Large intestine (tissue), 3 donors: Measurements from ENCODE around the gene HIPK4. TPM values are rescaled to one million over a fixed set of nuclear protein-coding genes. Genes with fewer than 3 reads are reported as not detected.
"Not testable (repeated sequence)": the region's sequence is repeated elsewhere in the genome, so short reads cannot be mapped to it uniquely, and the experiment has no call there.

Experiments
- DNase-seq, 2 donors: peaks; one replicate each; pipeline versions ENCODE4 v3.0.0 to v3.0.0-alpha.2; 2013
- H3K27ac ChIP-seq: one replicate; pipeline ENCODE4 v1.5.1; 2013; ENCODE audit warnings: low read length
- H3K27me3 ChIP-seq: 2 replicates; pipeline ENCODE4 v1.6.1; 2013; ENCODE audit warnings: low read length; ENCODE audit not compliant: control insufficient read depth, insufficient read depth
- H3K36me3 ChIP-seq: 2 replicates; pipeline ENCODE4 v1.6.1; 2013; ENCODE audit warnings: low read length; ENCODE audit not compliant: control insufficient read depth, insufficient read depth
- H3K4me1 ChIP-seq: one replicate; pipeline ENCODE4 v1.6.1; 2013; ENCODE audit warnings: low read length; ENCODE audit not compliant: control insufficient read depth, insufficient read depth
- H3K4me3 ChIP-seq: one replicate; pipeline ENCODE4 v1.5.1; 2013; ENCODE audit warnings: low read length
- H3K9me3 ChIP-seq: one replicate; pipeline ENCODE4 v1.6.1; 2013; ENCODE audit warnings: mild to moderate bottlenecking, low read depth, low read length, moderate library complexity; ENCODE audit not compliant: control insufficient read depth
- WGBS: methylation state at CpG from one replicate; pipeline ENCODE4 v1.1.5; 2013; ENCODE audit warnings: low lambda C conversion rate; ENCODE audit not compliant: insufficient coverage; 5-methylcytosine and 5-hydroxymethylcytosine counted together
- polyA plus RNA-seq: library from polyadenylated mRNA; unstranded; fragments of 120-200 nt; gene quantifications from one replicate; pipeline ENCODE4 v1.2.1, GENCODE V29; 2013

The HIPK4 gene
- polyA plus RNA-seq, 1 donor = 0.10 TPM

DNA sequence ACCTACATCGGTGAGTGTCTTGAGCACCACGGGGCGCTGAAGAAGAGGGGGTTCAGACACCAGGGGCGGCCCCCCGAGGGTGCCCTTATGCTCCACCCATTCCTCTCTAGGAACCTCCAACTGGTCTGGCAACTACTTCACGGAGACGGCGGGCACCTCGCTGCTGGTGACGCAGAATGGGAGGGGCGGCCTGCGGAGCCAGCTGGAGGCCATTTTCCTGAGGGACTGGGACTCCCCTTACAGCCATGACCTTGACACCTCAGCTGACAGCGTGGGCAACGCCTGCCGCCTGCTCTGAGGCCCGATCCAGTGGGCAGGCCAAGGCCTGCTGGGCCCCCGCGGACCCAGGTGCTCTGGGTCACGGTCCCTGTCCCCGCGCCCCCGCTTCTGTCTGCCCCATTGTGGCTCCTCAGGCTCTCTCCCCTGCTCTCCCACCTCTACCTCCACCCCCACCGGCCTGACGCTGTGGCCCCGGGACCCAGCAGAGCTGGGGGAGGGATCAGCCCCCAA is 12.1 kb downstream of the HIPK4 start:
- Histone ChIP-seq H3K27ac (no peak overlapping the region), H3K9me3 (no peaks in the 10 kb centered on the region), H3K36me3 (peaks cover 45% of the 10 kb centered on the region), H3K27me3 (no peaks in the 10 kb centered on the region), H3K4me1 (no peaks in the 10 kb centered on the region), H3K4me3 (no peak overlapping the region)
- DNase-seq = no peak
- WGBS = no CpG with 5 or more reads among the region's 25 CpGs

DNA sequence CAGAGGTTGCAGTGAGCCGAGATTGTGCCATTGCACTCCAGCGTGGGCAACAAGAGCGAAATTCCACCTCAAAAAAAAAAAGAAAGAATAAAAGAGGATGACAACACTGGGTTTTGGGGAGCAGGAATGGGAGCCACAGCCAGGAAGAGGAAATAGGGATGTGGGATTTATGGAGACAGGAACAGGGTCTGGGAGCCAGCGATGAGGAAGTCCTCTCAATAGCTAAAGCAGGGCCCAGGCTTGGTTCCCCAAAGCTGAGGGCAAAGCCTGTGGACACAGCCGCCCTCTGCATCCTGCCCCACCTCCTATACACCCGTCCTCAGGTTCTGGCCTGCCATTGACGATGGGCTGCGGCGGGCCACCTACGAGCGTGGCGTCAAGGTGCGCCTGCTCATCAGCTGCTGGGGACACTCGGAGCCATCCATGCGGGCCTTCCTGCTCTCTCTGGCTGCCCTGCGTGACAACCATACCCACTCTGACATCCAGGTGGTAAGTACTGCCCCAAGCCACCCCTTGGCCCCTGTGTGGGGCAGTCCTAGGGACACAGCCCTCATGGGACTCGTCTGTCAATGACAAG is 13.6 kb downstream of the HIPK4 start:
- WGBS = 100% methylated on average over 1 of the region's 17 CpGs
- no peak for DNase-seq
- Histone ChIP-seq H3K36me3 (peaks cover 60% of the 10 kb centered on the region), H3K9me3 (no peaks in the 10 kb centered on the region), H3K27ac (no peak overlapping the region), H3K4me1 (peaks cover 3% of the 10 kb centered on the region), H3K4me3 (no peak overlapping the region), H3K27me3 (no peaks in the 10 kb centered on the region)

DNA sequence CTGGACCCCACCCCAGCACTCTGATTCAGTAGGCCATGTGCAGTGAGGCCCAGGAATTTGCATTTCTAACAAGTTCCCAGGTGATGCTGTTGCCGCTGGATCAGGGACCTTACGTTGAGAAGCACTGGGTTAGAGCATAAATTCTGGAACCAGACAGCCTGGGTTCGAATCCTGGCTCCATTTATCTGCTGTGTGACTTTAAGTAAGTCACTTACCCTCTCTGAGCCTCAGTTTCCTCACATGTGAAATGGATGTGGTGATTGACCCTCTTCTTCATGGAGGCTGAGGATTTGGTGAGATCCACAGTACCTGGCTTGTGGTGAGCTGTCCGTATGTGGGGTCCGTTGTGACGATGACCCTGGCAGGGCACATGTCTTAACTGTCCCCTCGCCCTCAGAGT is 15.9 kb downstream of the HIPK4 start:
- Histone ChIP-seq H3K4me3 (no peak overlapping the region), H3K27me3 (no peaks in the 10 kb centered on the region), H3K27ac (no peak overlapping the region), H3K9me3 (no peaks in the 10 kb centered on the region), H3K36me3 (peaks cover 72% of the 10 kb centered on the region), H3K4me1 (peaks cover 8% of the 10 kb centered on the region)
- DNase-seq = no peak
- WGBS = no CpG with 5 or more reads among the region's 7 CpGs

DNA sequence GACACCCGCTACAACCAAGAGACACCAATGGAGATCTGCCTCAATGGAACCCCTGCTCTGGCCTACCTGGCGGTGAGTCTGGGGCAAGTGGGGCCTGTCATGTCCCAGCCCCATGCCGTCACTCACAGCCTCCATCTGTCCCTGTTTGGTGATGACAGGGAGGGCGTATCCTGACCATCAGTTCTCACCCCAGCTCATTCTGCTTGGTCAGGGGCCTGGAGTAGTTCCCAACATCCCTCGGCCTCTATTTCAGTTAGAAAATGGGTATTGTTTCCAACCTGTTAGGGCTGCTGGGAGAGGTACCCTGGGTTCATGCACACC is 18.2 kb downstream of the HIPK4 start:
- Histone ChIP-seq H3K27ac (no peak overlapping the region), H3K9me3 (no peaks in the 10 kb centered on the region), H3K27me3 (no peaks in the 10 kb centered on the region), H3K36me3 (peaks cover 73% of the 10 kb centered on the region), H3K4me1 (peaks cover 11% of the 10 kb centered on the region), H3K4me3 (no peak overlapping the region)
- no peak for DNase-seq
- no CpG with 5 or more reads among the region's 5 CpGs for WGBS

DNA sequence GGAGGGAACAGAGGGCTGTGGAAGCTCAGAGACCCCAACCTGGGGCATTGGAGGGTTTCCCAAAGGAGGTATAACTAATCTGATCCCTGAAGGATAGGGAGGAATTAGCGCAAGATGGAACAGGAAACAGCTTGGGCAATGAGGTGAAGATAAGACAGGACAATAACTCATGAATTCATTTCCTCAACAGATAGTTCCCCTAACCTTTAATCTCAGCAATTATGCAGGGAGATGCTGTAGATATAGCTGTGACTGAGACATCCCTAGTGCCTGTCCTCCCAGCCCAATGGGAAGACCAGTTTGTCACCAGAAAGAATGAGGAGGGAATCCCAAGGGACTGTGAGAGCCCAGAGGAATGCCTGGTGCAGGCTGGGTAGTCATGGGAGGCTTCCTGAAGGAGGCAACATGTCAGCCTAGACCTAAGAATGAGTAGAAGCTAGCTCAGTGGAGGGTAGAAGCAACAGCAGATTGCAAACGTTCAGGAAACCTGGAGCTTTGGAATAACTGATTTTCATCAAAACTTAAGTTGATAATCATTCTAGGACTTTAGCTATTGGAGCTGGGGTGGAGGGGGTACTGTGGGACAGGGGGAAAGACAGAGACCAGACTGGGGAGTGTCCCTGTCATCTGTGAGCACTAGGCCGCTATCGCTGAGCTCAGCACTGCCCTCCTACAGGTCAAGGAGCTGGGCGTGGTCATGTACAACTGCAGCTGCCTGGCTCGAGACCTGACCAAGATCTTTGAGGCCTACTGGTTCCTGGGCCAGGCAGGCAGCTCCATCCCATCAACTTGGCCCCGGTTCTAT is 18.8 kb downstream of the HIPK4 start:
- WGBS = no CpG with 5 or more reads among the region's 7 CpGs
- Histone ChIP-seq H3K4me3 (no peak overlapping the region), H3K27ac (peak overlapping the region; percentile 56), H3K27me3 (no peaks in the 10 kb centered on the region), H3K9me3 (no peaks in the 10 kb centered on the region), H3K4me1 (peaks cover 16% of the 10 kb centered on the region), H3K36me3 (peaks cover 70% of the 10 kb centered on the region)
- peak in 1 of 2 donors; percentile 40 for DNase-seq

DNA sequence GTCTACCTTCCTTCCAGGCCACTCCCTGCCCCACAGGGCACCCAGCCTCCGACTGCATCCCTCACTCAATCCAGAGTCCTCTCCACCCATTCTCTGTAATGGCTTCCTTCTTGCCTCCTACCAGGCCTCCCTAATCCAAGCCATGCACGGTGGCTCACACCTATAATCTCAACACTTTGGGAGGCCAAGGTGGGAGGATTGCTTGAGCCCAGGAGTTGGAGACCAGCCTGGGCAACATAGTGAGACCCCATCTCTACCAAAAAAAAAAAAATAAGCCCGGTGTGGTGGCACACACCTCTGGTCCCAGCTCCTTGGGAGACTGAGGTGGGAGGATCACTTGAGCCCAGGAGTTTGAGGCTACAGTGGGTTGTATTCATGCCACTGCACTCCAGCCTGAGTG is 19.7 kb downstream of the HIPK4 start:
- H3K27me3 ChIP-seq, H3K4me3 ChIP-seq, H3K27ac ChIP-seq, H3K9me3 ChIP-seq, DNase-seq: not testable (repeated sequence)
- peaks cover 20% of the 10 kb centered on the region for H3K4me1 ChIP-seq
- WGBS = no CpG with 5 or more reads among the region's 3 CpGs
- H3K36me3 ChIP-seq = peaks cover 67% of the 10 kb centered on the region

DNA sequence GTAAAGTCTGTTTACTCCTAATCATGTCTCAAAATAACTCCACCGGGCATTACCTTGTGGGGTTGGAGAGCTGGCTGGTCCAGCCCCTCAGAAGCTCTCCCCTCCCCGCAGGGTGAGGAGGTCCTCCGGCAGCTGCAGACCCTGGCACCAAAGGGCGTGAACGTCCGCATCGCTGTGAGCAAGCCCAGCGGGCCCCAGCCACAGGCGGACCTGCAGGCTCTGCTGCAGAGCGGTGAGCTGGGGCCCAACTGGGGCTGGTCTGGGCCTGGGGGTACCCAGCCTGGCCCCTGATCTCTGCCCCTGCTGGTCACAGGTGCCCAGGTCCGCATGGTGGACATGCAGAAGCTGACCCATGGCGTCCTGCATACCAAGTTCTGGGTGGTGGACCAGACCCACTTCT is 20.2 kb downstream of the HIPK4 start:
- Histone ChIP-seq H3K36me3 (peaks cover 66% of the 10 kb centered on the region), H3K4me3 (no peak overlapping the region), H3K27ac (no peak overlapping the region), H3K9me3 (no peaks in the 10 kb centered on the region), H3K4me1 (peaks cover 20% of the 10 kb centered on the region), H3K27me3 (no peaks in the 10 kb centered on the region)
- no CpG with 5 or more reads among the region's 12 CpGs for WGBS
- no peak for DNase-seq

DNA sequence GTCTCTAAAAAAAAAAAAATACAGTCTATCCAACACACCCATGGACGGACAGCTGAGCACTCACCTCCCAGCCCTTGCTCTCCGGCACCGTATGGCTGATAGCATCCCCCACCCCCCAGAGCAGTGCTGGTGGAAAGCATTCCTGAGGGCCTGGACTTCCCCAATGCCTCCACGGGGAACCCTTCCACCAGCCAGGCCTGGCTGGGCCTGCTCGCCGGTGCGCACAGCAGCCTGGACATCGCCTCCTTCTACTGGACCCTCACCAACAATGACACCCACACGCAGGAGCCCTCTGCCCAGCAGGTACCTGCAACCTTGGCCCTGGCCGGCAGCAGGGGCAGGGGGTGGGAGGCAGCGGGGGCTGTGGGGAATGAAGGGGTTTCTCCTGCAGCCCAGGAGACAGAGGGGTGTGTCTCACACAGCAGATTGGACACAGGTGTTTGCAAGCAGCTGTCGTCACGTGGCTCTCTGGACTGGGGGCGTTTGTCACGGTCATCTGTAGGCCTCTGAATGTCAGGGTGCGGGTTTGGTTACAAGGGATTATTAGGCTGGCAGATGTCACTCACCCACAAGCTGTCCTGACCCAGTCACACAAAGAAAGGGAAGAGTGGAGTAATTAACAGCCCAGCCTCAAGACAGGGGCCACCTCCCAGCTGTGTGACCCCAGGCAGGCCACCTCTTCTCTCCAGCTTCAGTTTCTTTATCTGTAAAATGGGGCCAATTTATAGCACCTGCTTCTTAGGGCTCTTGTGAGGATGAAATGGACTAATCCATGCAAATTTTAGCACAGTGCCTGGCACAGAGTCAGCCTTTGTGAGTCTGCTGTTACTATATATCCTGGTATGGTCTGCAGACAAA is 22.2 kb downstream of the HIPK4 start:
- peaks cover 20% of the 10 kb centered on the region for H3K4me1 ChIP-seq
- no peaks in the 10 kb centered on the region for H3K9me3 ChIP-seq
- no peak overlapping the region for H3K27ac ChIP-seq
- H3K36me3 ChIP-seq = peaks cover 50% of the 10 kb centered on the region
- WGBS = no CpG with 5 or more reads among the region's 16 CpGs
- no peaks in the 10 kb centered on the region for H3K27me3 ChIP-seq
- H3K4me3 ChIP-seq = no peak overlapping the region
- no peak for DNase-seq

DNA sequence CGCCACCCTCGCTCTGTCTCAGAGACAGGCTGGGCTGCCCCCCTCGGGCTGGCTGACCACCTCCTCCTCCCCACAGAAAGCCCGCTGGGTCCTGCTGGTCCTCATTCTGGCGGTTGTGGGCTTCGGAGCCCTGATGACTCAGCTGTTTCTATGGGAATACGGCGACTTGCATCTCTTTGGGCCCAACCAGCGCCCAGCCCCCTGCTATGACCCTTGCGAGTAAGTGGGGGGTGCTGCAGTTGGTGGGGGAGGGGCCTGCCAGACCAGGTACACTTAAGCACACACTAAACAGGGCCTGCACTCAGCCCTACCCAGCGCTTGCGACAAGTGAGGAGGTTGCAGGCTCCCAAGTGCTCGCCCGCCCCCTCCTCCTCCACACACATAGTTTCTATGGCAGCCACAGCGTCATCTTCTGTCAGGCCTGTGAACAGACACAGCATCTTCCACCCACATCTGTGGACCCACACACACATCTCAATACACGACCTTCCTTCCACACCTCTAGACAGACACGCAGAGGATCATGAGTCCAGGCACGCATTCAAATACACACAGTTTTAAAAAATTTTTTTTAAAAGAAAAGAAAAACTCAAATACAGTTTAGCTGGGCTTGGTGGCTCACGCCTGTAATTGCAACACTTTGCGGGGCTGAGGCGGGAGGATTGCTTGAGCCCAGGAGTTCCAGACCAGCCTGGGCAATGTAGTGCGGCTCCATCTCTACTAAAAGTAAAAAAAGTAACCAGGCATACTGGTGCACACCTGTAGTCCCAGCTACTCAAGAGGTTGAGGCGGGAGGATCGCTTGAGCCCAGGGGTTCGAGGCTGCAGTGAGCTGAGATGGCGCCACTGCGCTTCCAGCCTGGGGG is 23.1 kb downstream of the HIPK4 start:
- Histone ChIP-seq H3K4me3 (peak overlapping the region; percentile 61), H3K4me1 (peaks cover 20% of the 10 kb centered on the region), H3K27ac (no peak overlapping the region), H3K27me3 (no peaks in the 10 kb centered on the region), H3K9me3 (no peaks in the 10 kb centered on the region), H3K36me3 (peaks cover 41% of the 10 kb centered on the region)
- 90% methylated on average over 2 of the region's 27 CpGs for WGBS
- no peak for DNase-seq
